ENCODE data around the gene ASPSCR1.

The ASPSCR1 gene

GRCh38 chr17:82012261-82012639, 34.8 kb downstream of the ASPSCR1 start:
- TF ChIP-seq, protein P1, sequence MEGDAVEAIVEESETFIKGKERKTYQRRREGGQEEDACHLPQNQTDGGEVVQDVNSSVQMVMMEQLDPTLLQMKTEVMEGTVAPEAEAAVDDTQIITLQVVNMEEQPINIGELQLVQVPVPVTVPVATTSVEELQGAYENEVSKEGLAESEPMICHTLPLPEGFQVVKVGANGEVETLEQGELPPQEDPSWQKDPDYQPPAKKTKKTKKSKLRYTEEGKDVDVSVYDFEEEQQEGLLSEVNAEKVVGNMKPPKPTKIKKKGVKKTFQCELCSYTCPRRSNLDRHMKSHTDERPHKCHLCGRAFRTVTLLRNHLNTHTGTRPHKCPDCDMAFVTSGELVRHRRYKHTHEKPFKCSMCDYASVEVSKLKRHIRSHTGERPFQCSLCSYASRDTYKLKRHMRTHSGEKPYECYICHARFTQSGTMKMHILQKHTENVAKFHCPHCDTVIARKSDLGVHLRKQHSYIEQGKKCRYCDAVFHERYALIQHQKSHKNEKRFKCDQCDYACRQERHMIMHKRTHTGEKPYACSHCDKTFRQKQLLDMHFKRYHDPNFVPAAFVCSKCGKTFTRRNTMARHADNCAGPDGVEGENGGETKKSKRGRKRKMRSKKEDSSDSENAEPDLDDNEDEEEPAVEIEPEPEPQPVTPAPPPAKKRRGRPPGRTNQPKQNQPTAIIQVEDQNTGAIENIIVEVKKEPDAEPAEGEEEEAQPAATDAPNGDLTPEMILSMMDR (conservative IDR thresholded peaks at IDR 0.05; ENCODE audit: control insufficient read depth, insufficient read depth, low read depth, low read length) = no peak
- H3K4me3 ChIP-seq (ENCODE audit: control insufficient read depth, low read depth, low read length) = no peak overlapping the region
- no peak for DNase-seq (ENCODE audit: low read depth)

GRCh38 chr17:82012640-82013295, 35.3 kb downstream of the ASPSCR1 start:
- no peak overlapping the region for H3K4me3 ChIP-seq (ENCODE audit: control insufficient read depth, low read depth, low read length)
- TF ChIP-seq, protein P1 (conservative IDR thresholded peaks at IDR 0.05; ENCODE audit: control insufficient read depth, insufficient read depth, low read depth, low read length) = no peak
- no peak for DNase-seq (ENCODE audit: low read depth)

DNA sequence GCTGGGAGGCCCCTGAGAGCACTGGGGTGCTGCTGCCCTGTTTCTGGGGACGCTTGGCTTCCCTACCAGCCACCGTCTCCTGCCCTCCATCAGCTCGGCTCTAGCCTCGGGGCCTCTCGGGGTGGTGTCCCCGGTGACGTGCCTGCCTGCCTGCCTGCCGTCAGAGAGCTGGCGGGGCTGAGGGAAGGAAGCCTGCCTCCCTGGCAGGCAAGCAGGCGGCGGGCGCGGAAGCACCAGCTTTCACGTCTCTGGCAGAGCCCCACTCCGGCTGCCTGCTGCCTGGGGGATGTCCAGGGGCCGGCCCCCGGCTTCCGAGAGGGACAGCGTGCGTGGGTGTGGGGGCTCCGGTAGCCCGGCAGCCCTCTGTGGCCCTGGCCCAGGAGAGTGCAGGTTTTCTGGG, 35.9 kb downstream of the ASPSCR1 start:
- TF ChIP-seq, protein P1 (conservative IDR thresholded peaks at IDR 0.05; ENCODE audit: control insufficient read depth, insufficient read depth, low read depth, low read length) = no peak

GRCh38 chr17:82013772-82014321, 36.4 kb downstream of the ASPSCR1 start:
- no peak for DNase-seq (ENCODE audit: low read depth)
- no peak overlapping the region for H3K4me3 ChIP-seq (ENCODE audit: control insufficient read depth, low read depth, low read length)
- TF ChIP-seq, protein P1 (conservative IDR thresholded peaks at IDR 0.05; ENCODE audit: control insufficient read depth, insufficient read depth, low read depth, low read length) = no peak

More for the DNA sequence above, 35.9 kb downstream of the ASPSCR1 start:
- H3K4me3 ChIP-seq (ENCODE audit: control insufficient read depth, low read depth, low read length) = no peak overlapping the region
- DNase-seq (ENCODE audit: low read depth) = no peak

DNA sequence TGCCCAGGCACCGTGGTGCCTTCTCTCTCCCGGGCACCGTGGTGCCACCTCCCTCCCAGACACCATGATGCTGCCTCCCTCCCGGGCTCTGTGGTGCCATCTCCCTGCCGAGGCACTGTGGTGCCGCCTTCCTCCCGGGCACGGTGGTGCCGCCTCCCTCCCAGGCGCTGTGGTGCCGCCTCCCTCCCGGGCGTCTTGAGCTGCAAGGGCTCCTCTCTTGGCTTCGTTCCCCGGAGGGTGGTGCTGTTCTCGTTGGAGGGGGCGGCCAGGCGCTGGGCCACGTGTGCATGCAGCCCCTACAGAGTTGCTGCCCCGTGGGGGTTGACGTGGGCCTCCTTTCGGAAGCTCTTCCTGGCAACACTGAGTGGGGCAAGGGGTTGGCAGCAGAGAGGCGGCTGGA, 37.0 kb downstream of the ASPSCR1 start:
- TF ChIP-seq, protein P1 (conservative IDR thresholded peaks at IDR 0.05; ENCODE audit: control insufficient read depth, insufficient read depth, low read depth, low read length) = no peak
- DNase-seq (ENCODE audit: low read depth) = no peak
- no peak overlapping the region for H3K4me3 ChIP-seq (ENCODE audit: control insufficient read depth, low read depth, low read length)

DNA sequence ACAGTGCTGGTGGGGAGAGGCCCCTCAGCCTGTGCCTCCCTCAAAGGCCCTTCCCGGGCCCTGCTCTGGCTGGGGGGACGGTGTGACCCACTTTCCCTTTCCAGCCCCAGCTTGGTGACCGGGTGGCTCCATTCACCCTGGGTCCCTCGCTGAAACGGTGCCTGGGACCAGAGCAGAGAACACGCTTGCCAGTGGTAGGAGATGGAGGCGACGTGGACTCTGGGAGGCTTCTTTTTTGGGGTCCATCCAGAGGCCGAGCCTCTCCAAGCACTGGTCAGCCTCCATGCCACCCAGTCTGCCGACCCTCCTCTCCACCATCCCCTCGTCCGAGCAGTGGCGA, 37.5 kb downstream of the ASPSCR1 start:
- H3K4me3 ChIP-seq (ENCODE audit: control insufficient read depth, low read depth, low read length) = no peak overlapping the region
- no peak for DNase-seq (ENCODE audit: low read depth)

More for the DNA sequence above, 37.5 kb downstream of the ASPSCR1 start:
- TF ChIP-seq, protein P1 (conservative IDR thresholded peaks at IDR 0.05; ENCODE audit: control insufficient read depth, insufficient read depth, low read depth, low read length) = no peak
